ENCODE results near the gene TSPAN14.

Gene TSPAN14

DNA sequence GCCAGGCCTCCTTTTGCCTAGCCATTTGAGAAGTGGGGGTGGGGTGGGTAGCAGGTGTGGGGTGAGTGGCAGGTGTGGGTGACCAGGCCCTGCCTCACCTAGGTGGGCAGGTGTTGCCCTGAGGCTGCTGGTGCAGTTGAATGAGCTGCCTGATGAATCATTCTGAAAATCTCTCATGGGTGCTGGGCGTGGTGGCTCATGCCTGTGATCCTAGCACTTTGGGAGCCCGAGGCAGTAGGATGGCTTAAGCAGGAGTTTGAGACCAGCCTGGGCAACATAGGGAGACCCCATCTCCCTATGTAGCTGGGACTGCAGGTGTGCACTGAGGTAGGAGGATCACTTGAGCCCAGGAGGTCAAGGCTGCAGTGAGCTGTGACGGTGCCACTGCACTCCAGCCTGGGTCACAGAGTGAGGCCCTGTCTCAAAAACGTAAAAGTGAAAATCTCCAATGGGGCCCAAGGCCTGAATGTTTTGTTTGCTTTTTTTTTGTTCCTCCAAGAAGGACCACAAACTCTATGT lies 17.7 kb downstream of the TSPAN14 start:
- H3K9ac ChIP-seq (ENCODE audit: low read length), result no peak overlapping the region
- H3K4me3 ChIP-seq (ENCODE audit: low read length), result no peak overlapping the region
- no peaks in the 10 kb centered on the region for H3K36me3 ChIP-seq (replicated peaks; ENCODE audit: insufficient read depth, low read length)
- H3K79me2 ChIP-seq (ENCODE audit: low read length), result no peaks in the 10 kb centered on the region
- H3K9me2 ChIP-seq (replicated peaks; ENCODE audit: insufficient read depth, low read length), result no peaks in the 10 kb centered on the region
- no peak overlapping the region for H3K4me2 ChIP-seq (ENCODE audit: low read depth, low read length)
- no peak for DNase-seq
- no peaks in the 10 kb centered on the region; the same call in 1 of the 2 replicates for H4K20me1 ChIP-seq (ENCODE audit: insufficient read depth, low read length)
- H3K9me3 ChIP-seq (replicated peaks; ENCODE audit: insufficient read depth, low read length), result no peaks in the 10 kb centered on the region
- H2AFZ ChIP-seq (ENCODE audit: low read length), result no peak overlapping the region
- H3K4me1 ChIP-seq (ENCODE audit: low read length), result no peaks in the 10 kb centered on the region
- no peaks in the 10 kb centered on the region for H3K27me3 ChIP-seq (replicated peaks; ENCODE audit: insufficient read depth, low read length)
- TF ChIP-seq EZH2phosphoT487 (IDR thresholded peaks at IDR 0.05; ENCODE audit: low read length) (no peak), CTCF (IDR thresholded peaks at IDR 0.05; ENCODE audit: low read length) (no peak), EZH2 (optimal IDR thresholded peaks at IDR 0.05; ENCODE audit: low read depth, low read length) (no peak)
- no peak overlapping the region for H3K27ac ChIP-seq (ENCODE audit: low read length)
- no peaks in the 10 kb centered on the region for H3F3A ChIP-seq (ENCODE audit: insufficient read depth, low read length)

DNA sequence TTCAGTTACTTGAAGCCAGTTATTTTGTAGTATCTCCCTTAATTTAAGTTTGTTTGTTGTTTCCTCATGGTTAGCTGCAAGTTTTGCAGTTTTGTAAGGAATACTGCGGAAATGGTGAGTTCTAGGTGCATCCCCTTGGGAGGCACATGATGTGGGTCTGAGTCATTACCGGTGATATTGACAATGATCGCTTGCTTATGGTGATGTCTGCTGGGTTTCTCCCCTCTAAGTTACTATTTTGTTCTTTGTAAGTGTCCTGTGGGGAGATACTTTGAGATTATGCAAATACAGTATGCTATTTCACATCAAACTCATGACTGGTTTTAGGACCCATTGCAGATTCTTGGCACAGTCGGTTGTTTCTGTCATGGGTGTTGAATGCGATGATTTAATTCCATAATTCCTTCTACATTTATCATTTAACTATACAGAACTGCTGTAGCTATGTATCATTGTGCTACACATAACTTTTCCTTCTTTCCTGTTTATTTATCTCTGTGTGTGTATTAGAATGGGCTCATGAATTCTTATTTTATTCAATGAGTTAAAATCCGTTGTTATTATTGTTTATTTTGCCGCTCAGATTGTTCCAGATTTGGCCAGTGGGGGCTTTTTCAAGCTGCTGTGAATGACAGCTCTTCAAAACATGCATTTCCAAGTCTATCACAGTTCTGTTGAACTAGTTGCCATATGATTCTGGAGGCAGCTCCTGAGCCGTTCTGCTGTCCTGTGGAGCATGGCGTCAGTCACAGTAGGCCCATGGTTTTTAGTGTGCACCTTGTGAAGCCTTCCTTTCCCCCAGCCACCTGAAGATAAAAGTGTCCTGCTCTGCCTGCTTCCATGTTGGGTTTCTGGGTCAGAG lies 18.4 kb downstream of the TSPAN14 start:
- Histone ChIP-seq H3K4me3 (ENCODE audit: low read length) (no peak overlapping the region), H3K4me1 (ENCODE audit: low read length) (no peaks in the 10 kb centered on the region), H3K9ac (ENCODE audit: low read length) (no peak overlapping the region), H4K20me1 (ENCODE audit: insufficient read depth, low read length) (no peaks in the 10 kb centered on the region; the same call in 1 of the 2 replicates), H3K27me3 (replicated peaks; ENCODE audit: insufficient read depth, low read length) (no peaks in the 10 kb centered on the region), H3F3A (ENCODE audit: insufficient read depth, low read length) (no peaks in the 10 kb centered on the region), H3K36me3 (replicated peaks; ENCODE audit: insufficient read depth, low read length) (no peaks in the 10 kb centered on the region), H3K4me2 (ENCODE audit: low read depth, low read length) (no peak overlapping the region), H3K79me2 (ENCODE audit: low read length) (no peaks in the 10 kb centered on the region), H3K9me2 (replicated peaks; ENCODE audit: insufficient read depth, low read length) (no peaks in the 10 kb centered on the region), H3K27ac (ENCODE audit: low read length) (no peak overlapping the region), H3K9me3 (replicated peaks; ENCODE audit: insufficient read depth, low read length) (no peaks in the 10 kb centered on the region), H2AFZ (ENCODE audit: low read length) (no peak overlapping the region)
- no peak for DNase-seq
- no peak for TF ChIP-seq CTCF (IDR thresholded peaks at IDR 0.05; ENCODE audit: low read length)
- no peak for TF ChIP-seq EZH2 (optimal IDR thresholded peaks at IDR 0.05; ENCODE audit: low read depth, low read length)
- no peak for TF ChIP-seq EZH2phosphoT487 (IDR thresholded peaks at IDR 0.05; ENCODE audit: low read length)

DNA sequence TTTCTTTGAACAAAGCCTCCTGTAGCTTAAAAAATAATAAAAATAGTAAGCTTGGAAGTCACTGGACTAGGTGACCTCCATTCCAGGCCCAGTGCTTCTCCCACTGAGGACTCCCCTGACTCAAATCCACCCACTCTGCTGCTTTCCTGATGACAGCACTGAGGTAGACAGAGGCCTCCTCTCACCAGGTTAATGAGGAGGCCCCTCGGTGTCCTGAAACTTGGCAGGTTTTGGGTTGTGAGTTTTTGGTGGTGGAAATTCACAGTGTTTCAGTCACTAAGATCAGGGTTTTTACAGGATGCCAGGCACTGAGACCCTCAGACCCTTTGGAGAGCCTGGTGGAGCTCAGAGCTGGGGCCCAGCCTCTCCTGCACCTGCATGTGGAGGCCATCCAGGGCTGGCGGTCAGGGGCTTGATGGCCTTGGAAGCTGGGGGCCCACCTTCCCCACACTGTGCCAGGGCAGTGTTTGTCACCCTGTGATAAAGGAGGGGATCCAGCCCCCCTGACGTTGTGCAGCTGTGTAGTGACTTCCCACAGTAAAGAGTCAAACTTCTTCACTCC lies 19.1 kb downstream of the TSPAN14 start:
- H3K4me2 ChIP-seq (ENCODE audit: low read depth, low read length), result no peak overlapping the region
- H3K27ac ChIP-seq (ENCODE audit: low read length), result no peak overlapping the region
- H3K27me3 ChIP-seq (replicated peaks; ENCODE audit: insufficient read depth, low read length), result no peaks in the 10 kb centered on the region
- no peaks in the 10 kb centered on the region for H3K9me2 ChIP-seq (replicated peaks; ENCODE audit: insufficient read depth, low read length)
- no peaks in the 10 kb centered on the region for H3F3A ChIP-seq (ENCODE audit: insufficient read depth, low read length)
- H3K9ac ChIP-seq (ENCODE audit: low read length), result no peak overlapping the region
- no peak overlapping the region for H2AFZ ChIP-seq (ENCODE audit: low read length)
- no peak overlapping the region for H3K4me3 ChIP-seq (ENCODE audit: low read length)
- H3K4me1 ChIP-seq (ENCODE audit: low read length), result no peaks in the 10 kb centered on the region
- no peak for TF ChIP-seq CTCF (IDR thresholded peaks at IDR 0.05; ENCODE audit: low read length)
- no peak for TF ChIP-seq EZH2phosphoT487 (IDR thresholded peaks at IDR 0.05; ENCODE audit: low read length)
- no peak for TF ChIP-seq EZH2 (optimal IDR thresholded peaks at IDR 0.05; ENCODE audit: low read depth, low read length)
- no peaks in the 10 kb centered on the region; the same call in 1 of the 2 replicates for H4K20me1 ChIP-seq (ENCODE audit: insufficient read depth, low read length)
- DNase-seq, result no peak
- no peaks in the 10 kb centered on the region for H3K79me2 ChIP-seq (ENCODE audit: low read length)
- H3K9me3 ChIP-seq (replicated peaks; ENCODE audit: insufficient read depth, low read length), result no peaks in the 10 kb centered on the region
- H3K36me3 ChIP-seq (replicated peaks; ENCODE audit: insufficient read depth, low read length), result no peaks in the 10 kb centered on the region

Measured in MM.1S (cell line).